Measurements from ENCODE around the gene ZNF281.

DNA sequence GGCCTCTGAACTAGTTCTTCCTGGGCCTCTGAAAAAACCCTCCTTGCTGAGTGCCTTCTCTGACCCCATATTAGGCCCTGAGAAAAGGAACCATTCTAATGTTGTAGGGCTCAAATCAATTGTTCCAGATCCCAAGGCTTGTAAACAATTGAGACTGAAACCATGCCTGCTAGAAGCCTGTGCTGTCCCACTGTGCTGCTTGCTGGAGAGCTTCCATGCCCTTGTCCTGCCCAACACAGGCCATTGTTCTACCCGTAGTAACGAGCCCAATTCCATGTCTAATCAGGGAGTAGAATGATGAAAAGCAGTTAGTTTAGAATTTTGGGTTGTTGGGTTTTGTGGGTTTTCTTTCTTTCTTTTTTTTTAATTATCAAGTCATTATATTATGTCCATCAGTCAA, 47.4 kb downstream of the ZNF281 start:
- no peak for TF ChIP-seq NR2F2 (IDR thresholded peaks at IDR 0.05)
- no peak for TF ChIP-seq CTCF (IDR thresholded peaks at IDR 0.05; ENCODE audit: low read depth, low read length, missing input control)
- no peak for TF ChIP-seq RAD21 (IDR thresholded peaks at IDR 0.05)
- TF ChIP-seq SP1 (IDR thresholded peaks at IDR 0.05): no peak
- TF ChIP-seq YY1 (IDR thresholded peaks at IDR 0.05): no peak
- no peak for TF ChIP-seq REST (IDR thresholded peaks at IDR 0.05)
- no peak for TF ChIP-seq HNF4A (conservative IDR thresholded peaks at IDR 0.05)

Data from liver (tissue), 3 donors.